PC-9 (cell line): ENCODE results near the gene SPRED2. TPM values are rescaled to one million over a fixed set of nuclear protein-coding genes. Genes with fewer than 3 reads are reported as not detected.

Experiments used
- BruUV-seq: library from RNA; stranded (reverse); fragments of 400-500 nt; replicated peaks from 2 replicates; lab custom pipeline; 2021; lab: Mats Ljungman, UMichigan
- CTCF ChIA-PET: fragments of 300-600 bp; sonication (Branson Sonifier 250); formaldehyde crosslinking; loops from one replicate; lab custom pipeline; 2022; ENCODE audit warnings: antibody characterized with exemption; lab: Charles Lee
- POLR2A ChIA-PET: fragments of 300-600 bp; sonication (Branson Sonifier 250); formaldehyde crosslinking; loops from one replicate; lab custom pipeline; 2022; ENCODE audit warnings: antibody characterized with exemption; ENCODE audit not compliant: unreplicated experiment; lab: Charles Lee
- DNase-seq, 2 experiments: peaks; one replicate each; pipeline versions ENCODE4 v3.0.0 to v3.0.0-alpha.2; 2015 to 2022; ENCODE audit warnings: mixed read lengths in 1 of 2
- H2AFZ ChIP-seq: fragments of 200-600 bp; sonication (generic); 2 replicates; pipeline ENCODE4 v1.8.1; 2017; ENCODE audit warnings: antibody characterized with exemption
- H3F3A ChIP-seq: fragments of 200-600 bp; sonication (generic); 2 replicates; pipeline ENCODE4 v1.8.1; 2017; ENCODE audit warnings: antibody characterized with exemption, mild to moderate bottlenecking, low read depth; ENCODE audit not compliant: insufficient read depth
- H3K27ac ChIP-seq: fragments of 200-600 bp; sonication (generic); 2 replicates; pipeline ENCODE4 v1.6.1; 2016; ENCODE audit warnings: mixed run types
- H3K27me3 ChIP-seq: fragments of 200-600 bp; sonication (generic); 2 replicates; pipeline ENCODE4 v1.6.1; 2016; ENCODE audit warnings: low read depth, mixed run types; ENCODE audit not compliant: insufficient read depth
- H3K36me3 ChIP-seq: fragments of 200-600 bp; sonication (generic); 2 replicates; pipeline ENCODE4 v1.6.1; 2016; ENCODE audit warnings: low read depth, mixed run types
- H3K4me1 ChIP-seq: fragments of 200-600 bp; sonication (generic); replicated peaks from 2 replicates; pipeline ENCODE4 v1.6.1; 2016; ENCODE audit warnings: mixed run types; ENCODE audit not compliant: insufficient read depth
- H3K4me2 ChIP-seq: fragments of 200-600 bp; sonication (generic); 2 replicates; pipeline ENCODE4 v1.6.1; 2017; ENCODE audit warnings: mixed run types
- H3K4me3 ChIP-seq: fragments of 200-600 bp; sonication (generic); 2 replicates; pipeline ENCODE4 v1.6.1; 2016; ENCODE audit warnings: mixed run types
- H3K79me2 ChIP-seq: fragments of 200-600 bp; sonication (generic); 2 replicates; pipeline ENCODE4 v1.6.1; 2017; ENCODE audit warnings: low read depth, mixed run types
- H3K9me2 ChIP-seq: fragments of 200-600 bp; sonication (generic); 2 replicates; pipeline ENCODE4 v1.8.1; 2017; ENCODE audit warnings: mild to moderate bottlenecking; ENCODE audit not compliant: insufficient read depth
- H3K9me3 ChIP-seq: fragments of 200-600 bp; sonication (generic); 2 replicates; pipeline ENCODE4 v1.8.1; 2016; ENCODE audit warnings: low read depth; ENCODE audit not compliant: insufficient read depth
- H4K20me1 ChIP-seq: fragments of 200-600 bp; sonication (generic); 2 replicates; pipeline ENCODE4 v1.8.1; 2017; ENCODE audit not compliant: insufficient read depth
- CTCF ChIP-seq: fragments of 200-600 bp; sonication (generic); conservative IDR thresholded peaks from 2 replicates; pipeline ENCODE4 v1.6.1; 2017; ENCODE audit warnings: mixed run types, antibody characterized with exemption, mild to moderate bottlenecking, moderate library complexity
- EZH2 ChIP-seq: fragments of 200-600 bp; sonication (generic); IDR thresholded peaks from 2 replicates; pipeline ENCODE4 v1.8.0; 2017; ENCODE audit warnings: antibody characterized with exemption, low read depth
- intact Hi-C: fragments of 100-400 bp; cut with micrococcal nuclease; formaldehyde crosslinking; loops from one replicate; pipeline ENCODE4 v1.10.0; 2022; ENCODE audit not compliant: unreplicated experiment
- total RNA-seq: library from RNA; stranded (reverse); gene quantifications from 2 replicates; pipeline ENCODE4 v1.2.3, GENCODE V29; 2021

The SPRED2 gene
- total RNA-seq, 1 experiment from 2014 or later, result 33.6 TPM

GRCh38 chr2:65475000-65475399 is 42.6 kb upstream of the SPRED2 start:
- no peak for DNase-seq
- intact Hi-C loops, result no loop called here
- CTCF ChIA-PET, result no interaction called here
- no peaks in the 10 kb centered on the region for H4K20me1 ChIP-seq
- no peaks in the 10 kb centered on the region for H3K27me3 ChIP-seq
- H3K9me3 ChIP-seq, result peaks cover 19% of the 10 kb centered on the region; the same call in 1 of the 2 replicates
- no peak overlapping the region for H3K4me3 ChIP-seq
- no peaks in the 10 kb centered on the region for H3K36me3 ChIP-seq
- no TSS peak for BruUV-seq
- no peak overlapping the region for H2AFZ ChIP-seq
- H3K4me2 ChIP-seq, result no peak overlapping the region
- POLR2A ChIA-PET, result interaction anchor here (0.8 kb wide), 1 partner anchor 16 kb away, joined by 9 read pairs; no protein-coding TSS in a partner anchor
- no peak for TF ChIP-seq CTCF
- no peak for TF ChIP-seq EZH2
- no peak overlapping the region for H3K27ac ChIP-seq
- no peaks in the 10 kb centered on the region for H3K4me1 ChIP-seq
- H3F3A ChIP-seq, result no peaks in the 10 kb centered on the region
- H3K79me2 ChIP-seq, result no peaks in the 10 kb centered on the region
- H3K9me2 ChIP-seq, result no peaks in the 10 kb centered on the region

GRCh38 chr2:65473045-65473444 is 40.6 kb upstream of the SPRED2 start:
- H3K27ac ChIP-seq, result no peak overlapping the region
- H3K79me2 ChIP-seq, result no peaks in the 10 kb centered on the region
- H3F3A ChIP-seq, result no peaks in the 10 kb centered on the region
- POLR2A ChIA-PET, result no interaction called here
- no peaks in the 10 kb centered on the region for H3K36me3 ChIP-seq
- H3K4me2 ChIP-seq, result no peak overlapping the region
- H3K4me3 ChIP-seq, result no peak overlapping the region
- CTCF ChIA-PET, result no interaction called here
- no peaks in the 10 kb centered on the region for H3K27me3 ChIP-seq
- no peak for TF ChIP-seq EZH2
- TF ChIP-seq CTCF, result no peak
- no TSS peak for BruUV-seq
- no peak for DNase-seq
- no peaks in the 10 kb centered on the region for H3K9me2 ChIP-seq
- H3K9me3 ChIP-seq, result peaks cover 19% of the 10 kb centered on the region; the same call in 1 of the 2 replicates
- H4K20me1 ChIP-seq, result no peaks in the 10 kb centered on the region
- H2AFZ ChIP-seq, result no peak overlapping the region
- H3K4me1 ChIP-seq, result no peaks in the 10 kb centered on the region
- intact Hi-C loops, result no loop called here

GRCh38 chr2:65471409-65471808 is 39.0 kb upstream of the SPRED2 start:
- Histone ChIP-seq H3F3A (no peaks in the 10 kb centered on the region), H4K20me1 (no peaks in the 10 kb centered on the region), H3K9me2 (no peaks in the 10 kb centered on the region), H3K4me2 (no peak overlapping the region), H3K27me3 (no peaks in the 10 kb centered on the region), H3K36me3 (no peaks in the 10 kb centered on the region), H3K9me3 (peaks cover 19% of the 10 kb centered on the region; the same call in 1 of the 2 replicates), H3K27ac (no peak overlapping the region), H3K4me3 (no peak overlapping the region), H3K4me1 (no peaks in the 10 kb centered on the region), H3K79me2 (no peaks in the 10 kb centered on the region), H2AFZ (no peak overlapping the region)
- ChIA-PET CTCF (no interaction called here), POLR2A (no interaction called here)
- TF ChIP-seq CTCF, result no peak
- TF ChIP-seq EZH2, result no peak
- intact Hi-C loops, result no loop called here
- no TSS peak for BruUV-seq
- no peak for DNase-seq
